ENCODE data around the gene CHD3. TPM values are rescaled to one million over a fixed set of nuclear protein-coding genes. Genes with fewer than 3 reads are reported as not detected.
A peak's percentile ranks its signal among the peaks of the same experiment; 100 is the strongest.

Gene CHD3
- total and polyA plus RNA-seq, 10 of the 15 experiments (the other 5 are each of a cell fraction or from before 2014, with no cell fraction given): 1.4 to 86.8 (median 39.1) TPM

GRCh38 chr17:7935859-7936258 is 47.3 kb downstream of the CHD3 start:
- Histone ChIP-seq H3K36me3 (ENCODE audit: control insufficient read depth in 2 of 2, insufficient read depth in 2 of 2, low read length in 1 of 2) (peaks cover 0 to 7% of the 10 kb centered on the region in 2 experiments; a peak in 2 of 4 replicates), H3K27me3 (replicated peaks in 1 of 2; ENCODE audit: control insufficient read depth in 2 of 2, insufficient read depth in 2 of 2, low read length in 1 of 2) (no peaks in the 10 kb centered on the region), H3K4me3 (no peak overlapping the region), H3K4me2 (ENCODE audit: control insufficient read depth, insufficient read depth) (no peak overlapping the region), H3K79me2 (ENCODE audit: control insufficient read depth, insufficient read depth, low read length) (peaks cover 27% of the 10 kb centered on the region), H3K9me3 (replicated peaks; ENCODE audit: control insufficient read depth, insufficient read depth, low read length) (no peaks in the 10 kb centered on the region), H4K20me1 (ENCODE audit: control insufficient read depth, insufficient read depth) (no peaks in the 10 kb centered on the region), H3K27ac (ENCODE audit: control insufficient read depth, insufficient read depth) (no peak overlapping the region), H3K4me1 (ENCODE audit: control insufficient read depth, insufficient read depth, low read length) (peaks cover 1% of the 10 kb centered on the region), H3K9ac (ENCODE audit: control insufficient read depth, insufficient read depth, low read length) (no peak overlapping the region), H2AFZ (ENCODE audit: control insufficient read depth, low read depth, low read length) (no peak overlapping the region)
- intact Hi-C loops (cut with micrococcal nuclease; ENCODE audit: unreplicated experiment) (no loop called here), in situ Hi-C loops (cut with MboI) (no loop called here)
- no peak for TF ChIP-seq SMAD1 (IDR thresholded peaks at IDR 0.05; ENCODE audit: low read depth, partially characterized antibody)
- no peak for TF ChIP-seq SMAD5 (IDR thresholded peaks at IDR 0.05; ENCODE audit: low read depth)
- TF ChIP-seq SKIL (IDR thresholded peaks at IDR 0.05; ENCODE audit: low read depth, poor library complexity, severe bottlenecking): no peak
- no peak for TF ChIP-seq KDM1A (IDR thresholded peaks at IDR 0.05; ENCODE audit: borderline replicate concordance)
- no peak for TF ChIP-seq BHLHE40 (IDR thresholded peaks at IDR 0.05; ENCODE audit: borderline replicate concordance in 1 of 2, low read depth in 2 of 2, low read length in 1 of 2)
- TF ChIP-seq WRNIP1 (IDR thresholded peaks at IDR 0.05; ENCODE audit: borderline replicate concordance, low read depth, low read length): no peak
- TF ChIP-seq GABPA (IDR thresholded peaks at IDR 0.05; ENCODE audit: low read depth): no peak
- TF ChIP-seq CEBPB (IDR thresholded peaks at IDR 0.05; ENCODE audit: borderline replicate concordance in 1 of 2, low read depth in 2 of 2, low read length in 2 of 2): no peak
- TF ChIP-seq CREB1 (IDR thresholded peaks at IDR 0.05; ENCODE audit: low read depth): no peak
- no peak for TF ChIP-seq IRF3 (IDR thresholded peaks at IDR 0.05)
- no peak for TF ChIP-seq RCOR1 (conservative IDR thresholded peaks at IDR 0.05; ENCODE audit: low read depth, low read length)
- no peak for TF ChIP-seq NFYA (IDR thresholded peaks at IDR 0.05; ENCODE audit: borderline replicate concordance, low read depth, low read length)
- DNase-seq (ENCODE audit: low read depth, low spot score) (no peak), ATAC-seq (no peak), FAIRE-seq (no peak)
- ChIA-PET RAD21 (ENCODE audit: unreplicated experiment) (interaction anchor here (1.2 to 1.9 kb wide), 3 partner anchors 9 to 106 kb away, joined by 3 to 5 read pairs (median 3); no protein-coding TSS in a partner anchor), CTCF (interaction anchor here (0.9 to 8.9 kb wide), 7 partner anchors 9 to 138 kb away, joined by 3 to 76 read pairs (median 4); partner anchors contain the start of gene RNF227), SMC1A (ENCODE audit: uncharacterized antibody, unreplicated experiment) (interaction anchor here (0.6 to 4.7 kb wide), 7 partner anchors 8 to 83 kb away, joined by 3 to 25 read pairs (median 3); no protein-coding TSS in a partner anchor), POLR2A (interaction anchor here (1.3 to 1.5 kb wide), 2 partner anchors 9 to 15 kb away, joined by 3 to 5 read pairs; no protein-coding TSS in a partner anchor)
- TSS peak; percentile 15 for BruUV-seq (replicated peaks)

Measured in GM12878 (cell line).